GM19395 (cell line): ENCODE data around the gene CACNA1C.

Experiments used
- ATAC-seq: cut with Tn5 transposase; IDR thresholded peaks from one replicate; pipeline ENCODE4 v1.9.1; 2021; ENCODE audit warnings: mild to moderate bottlenecking, moderate library complexity; ENCODE audit not compliant: unreplicated experiment

Gene CACNA1C

DNA sequence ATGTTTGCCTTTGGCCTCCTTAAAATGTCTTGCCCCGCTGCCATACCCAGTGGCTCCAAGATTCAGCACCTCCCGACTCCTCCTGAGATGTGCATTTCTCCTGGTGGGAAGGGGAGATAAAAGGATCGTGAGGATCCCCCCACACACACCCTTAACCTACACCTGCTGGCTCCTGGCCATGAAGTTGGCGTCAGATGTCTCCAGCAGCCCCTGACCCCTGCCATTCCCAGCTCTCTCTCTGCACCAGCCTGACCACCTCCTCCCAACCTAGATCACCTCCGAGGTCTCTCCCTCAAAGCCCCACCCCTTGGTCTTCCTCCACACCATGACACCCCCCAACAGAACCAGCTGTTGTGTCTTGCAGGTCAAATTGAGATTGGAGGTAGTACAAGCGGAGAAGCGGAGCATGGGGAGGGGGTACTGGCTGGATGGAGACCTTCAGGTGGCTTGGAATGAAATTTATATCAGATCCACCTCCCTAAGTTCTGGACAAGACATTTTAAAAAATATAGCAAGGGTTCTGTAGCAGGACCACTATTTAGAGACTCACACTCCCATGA lies 590.9 kb downstream of the CACNA1C start:
- no peak for ATAC-seq

DNA sequence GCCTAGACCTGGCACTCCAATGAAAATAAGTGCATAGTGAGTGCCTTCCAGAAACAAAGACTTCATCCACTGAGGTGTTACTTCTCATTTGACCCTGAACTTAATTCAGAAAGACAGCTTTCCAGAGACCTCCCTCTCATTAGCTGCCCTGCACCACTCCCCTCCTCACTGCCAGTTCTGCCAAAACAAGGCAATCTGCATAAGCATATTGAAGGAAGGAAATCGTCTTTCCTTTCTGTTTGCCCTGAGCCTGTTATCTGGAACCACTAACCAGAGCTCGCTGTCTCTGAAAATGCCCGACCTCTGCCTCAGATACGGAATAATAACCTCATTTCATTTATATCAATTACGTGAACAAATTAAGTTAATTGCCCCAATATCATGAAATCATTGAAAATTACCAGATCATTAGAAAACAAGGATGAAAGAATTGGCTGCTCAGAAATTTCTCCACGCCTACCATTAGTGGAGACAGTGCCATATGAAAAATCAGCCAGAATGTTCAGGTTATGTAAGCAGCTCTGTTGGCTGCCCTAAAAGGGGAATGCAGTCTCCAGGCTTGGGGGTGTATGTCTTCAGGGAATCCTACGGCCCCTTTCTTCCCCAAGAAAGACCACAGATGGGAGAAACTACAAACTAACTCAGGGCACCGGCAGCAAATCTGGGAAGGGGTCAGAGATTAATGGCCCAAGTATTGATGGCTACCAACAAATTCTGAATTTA lies 592.1 kb downstream of the CACNA1C start:
- ATAC-seq: no peak

DNA sequence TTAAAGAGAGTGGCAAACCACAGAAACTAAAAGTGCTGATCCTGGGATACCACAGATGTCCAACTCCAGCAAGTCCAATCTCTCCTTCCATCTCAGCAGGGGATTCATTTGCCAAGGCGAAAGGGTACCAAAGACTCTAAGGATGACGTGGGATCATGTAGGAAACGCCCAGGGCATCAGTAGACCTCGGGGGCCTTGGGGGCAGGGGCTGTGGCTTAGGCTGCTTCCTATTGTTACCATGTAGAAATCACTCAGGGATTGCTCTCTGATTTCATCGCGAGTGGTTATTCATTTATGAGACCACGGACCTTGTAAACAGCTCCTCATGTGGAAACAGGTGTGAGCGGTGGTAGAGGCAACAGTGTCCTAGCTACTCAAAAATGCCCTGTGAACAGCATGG lies 592.7 kb downstream of the CACNA1C start:
- ATAC-seq: no peak

DNA sequence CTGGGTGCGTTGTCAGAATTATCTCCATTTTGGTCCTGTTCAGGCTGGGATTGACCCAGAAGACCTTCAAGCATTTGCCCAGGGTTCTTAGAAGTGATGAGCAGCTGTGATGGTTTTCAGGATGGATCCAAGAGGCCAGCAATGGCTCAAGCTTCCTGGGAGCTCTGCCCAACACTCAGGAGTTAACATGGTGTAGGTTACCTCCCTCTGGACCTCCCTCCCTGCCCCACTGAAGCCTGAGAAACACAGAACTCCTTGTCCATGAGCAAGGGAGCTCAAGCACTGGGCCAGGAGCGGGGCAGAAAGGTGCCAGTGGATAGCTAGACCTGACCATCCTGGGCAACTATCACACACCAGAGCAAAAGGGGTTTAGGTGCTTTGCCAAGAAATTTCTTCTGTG lies 593.6 kb downstream of the CACNA1C start:
- no peak for ATAC-seq

DNA sequence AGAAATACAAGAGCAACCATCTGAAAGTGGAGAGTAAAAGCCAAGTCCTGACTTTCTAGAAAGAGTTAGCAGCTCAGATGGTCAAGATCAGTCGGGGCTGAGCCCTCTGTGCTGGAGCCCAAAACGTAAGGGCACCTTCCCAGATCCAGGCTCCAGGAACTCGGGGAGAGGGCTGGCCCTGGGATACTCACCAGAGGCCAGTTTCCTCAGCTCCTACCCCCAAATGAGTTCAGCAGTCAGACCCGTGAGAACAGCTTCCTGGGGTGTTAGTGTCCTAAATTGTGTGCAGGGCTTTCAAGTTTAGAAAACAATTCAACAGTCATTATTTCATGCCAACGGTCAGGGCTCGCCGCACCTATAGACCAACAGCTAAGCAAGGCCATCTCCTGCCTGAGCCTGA lies 594.4 kb downstream of the CACNA1C start:
- ATAC-seq: no peak

DNA sequence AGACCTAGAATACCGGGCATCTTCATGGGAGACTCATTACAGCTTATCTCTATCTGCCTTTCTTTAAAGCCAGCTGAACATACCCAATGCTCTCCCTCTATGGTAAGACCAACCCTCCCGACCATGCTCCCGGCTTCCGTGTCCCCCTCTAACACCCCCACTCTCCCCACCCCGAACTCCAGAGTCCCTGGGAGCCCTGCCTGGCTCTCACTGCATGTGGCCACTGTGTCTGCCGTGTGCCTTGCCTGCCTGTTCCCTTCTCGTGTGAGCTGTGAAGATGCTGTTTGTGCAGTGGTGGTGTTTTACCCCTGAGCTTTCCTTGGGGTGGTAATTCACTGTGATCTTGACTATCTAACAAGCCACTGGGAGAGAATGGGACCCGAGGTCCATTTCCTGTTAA lies 595.6 kb downstream of the CACNA1C start:
- no peak for ATAC-seq

DNA sequence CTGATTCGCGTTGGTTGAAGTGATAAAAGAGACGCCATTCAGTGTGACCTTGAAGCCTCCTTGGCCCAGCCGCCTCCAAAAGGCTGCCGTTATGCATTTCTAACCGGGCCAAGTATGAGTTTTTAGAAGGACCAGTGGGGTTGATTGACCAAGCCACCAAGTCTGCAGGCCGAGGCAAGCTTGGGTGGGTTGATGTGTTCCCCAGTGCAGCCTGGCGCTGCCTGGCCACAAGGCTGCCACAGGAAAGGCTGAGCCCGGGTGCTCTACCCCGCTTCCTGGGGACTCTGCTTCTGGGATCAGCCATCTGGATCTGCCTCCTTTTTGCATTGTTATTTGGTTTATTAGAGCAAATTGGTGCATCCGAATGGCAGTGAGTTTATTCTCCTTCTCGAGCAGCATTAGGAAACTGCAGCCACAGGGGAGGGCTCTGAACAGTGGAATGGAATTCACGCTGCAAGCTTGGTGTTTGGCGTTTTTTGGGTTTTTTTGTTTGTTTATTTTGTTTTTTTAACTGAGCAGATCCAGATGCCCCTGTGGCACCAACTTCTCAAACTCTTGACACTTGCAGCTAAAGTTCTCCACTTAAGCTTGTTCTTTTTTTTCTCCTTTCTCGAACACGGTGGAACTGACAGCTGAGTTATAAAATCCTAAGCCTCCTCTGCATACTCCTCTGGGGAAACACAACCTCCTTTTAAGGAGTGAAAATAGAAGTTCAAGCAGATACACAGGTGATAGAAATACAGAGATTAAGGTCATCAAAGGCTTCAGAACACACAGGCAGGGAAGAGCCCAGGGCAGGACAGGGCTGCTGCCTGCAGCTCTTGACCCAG lies 596.6 kb downstream of the CACNA1C start:
- ATAC-seq: no peak

DNA sequence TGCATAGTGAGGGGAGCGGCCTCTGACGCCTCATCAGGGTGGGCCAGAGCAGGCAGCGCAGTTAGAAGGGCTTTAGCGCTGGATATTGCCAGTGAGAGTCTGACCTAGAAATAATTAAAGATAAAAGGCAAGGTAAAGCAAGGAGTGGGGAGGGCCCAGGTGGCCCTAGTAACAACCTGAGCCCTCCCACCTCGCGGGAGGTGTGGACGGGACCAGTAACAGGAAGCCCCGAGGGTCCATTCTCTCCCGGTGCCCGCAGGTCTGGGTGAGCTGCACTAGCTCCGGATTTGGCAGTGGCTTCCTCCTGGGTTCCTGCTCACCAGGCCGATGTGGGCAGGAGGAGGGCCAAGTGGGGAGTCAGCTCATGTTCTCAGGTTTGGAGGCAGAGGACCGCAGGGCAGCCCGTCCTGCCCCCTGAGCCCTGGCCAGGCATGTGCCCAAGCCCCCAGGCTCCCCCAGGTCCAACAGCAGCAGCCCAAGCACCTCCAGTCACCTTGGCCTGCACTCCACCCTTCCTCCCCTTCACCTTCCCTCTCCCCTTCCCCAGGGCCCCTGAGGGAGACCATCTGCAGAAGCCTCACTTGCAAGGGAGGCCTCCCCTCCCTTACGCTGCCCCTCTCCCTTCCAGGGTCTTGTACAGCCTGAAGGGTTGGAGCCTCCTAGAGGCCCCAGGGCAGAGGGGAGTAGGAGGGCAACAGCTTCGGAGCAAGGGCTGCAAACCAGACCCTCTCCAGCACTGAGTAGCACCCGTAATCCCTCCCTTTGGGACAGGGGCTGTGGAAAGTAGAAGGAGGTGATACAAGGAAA lies 597.7 kb downstream of the CACNA1C start:
- ATAC-seq: no peak

DNA sequence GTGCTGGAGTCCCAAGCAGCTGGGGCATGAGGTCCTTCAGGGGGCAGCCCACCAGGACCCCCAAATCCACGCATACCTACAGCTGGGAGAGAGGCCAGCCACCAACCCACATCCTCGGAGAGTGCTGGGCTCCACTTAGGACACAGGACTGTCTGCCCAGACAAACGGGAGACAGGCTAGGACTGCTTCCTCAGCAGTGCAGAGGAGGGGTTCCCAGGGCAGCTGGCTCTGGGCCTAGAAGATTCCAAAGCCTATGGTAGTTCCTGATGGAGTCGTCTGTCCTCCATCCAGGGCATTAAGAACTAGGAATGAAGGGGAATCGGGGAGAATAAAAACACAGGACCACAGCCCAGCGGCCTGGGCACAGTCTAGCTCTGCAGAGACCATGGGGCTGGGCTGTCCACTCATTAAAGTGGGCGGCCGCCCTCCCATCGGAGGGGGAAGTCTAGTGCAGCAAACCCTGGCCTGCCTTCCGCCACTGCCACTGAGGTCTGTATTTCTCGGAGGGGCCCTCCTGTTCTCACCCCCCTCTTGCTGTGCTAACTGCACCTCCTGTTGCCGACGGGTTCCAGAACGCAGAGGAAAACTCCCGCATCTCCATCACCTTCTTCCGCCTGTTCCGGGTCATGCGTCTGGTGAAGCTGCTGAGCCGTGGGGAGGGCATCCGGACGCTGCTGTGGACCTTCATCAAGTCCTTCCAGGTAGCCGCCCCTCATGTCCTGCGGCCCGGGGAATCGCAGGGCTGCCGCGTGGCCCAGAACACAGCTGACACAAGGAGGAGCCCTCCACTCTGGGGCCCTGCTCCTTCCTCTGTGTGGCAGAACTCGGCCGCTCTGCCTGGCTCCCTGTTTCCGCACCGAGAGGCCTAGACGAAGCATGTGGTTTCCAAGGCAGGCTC lies 598.5 kb downstream of the CACNA1C start:
- ATAC-seq: no peak

DNA sequence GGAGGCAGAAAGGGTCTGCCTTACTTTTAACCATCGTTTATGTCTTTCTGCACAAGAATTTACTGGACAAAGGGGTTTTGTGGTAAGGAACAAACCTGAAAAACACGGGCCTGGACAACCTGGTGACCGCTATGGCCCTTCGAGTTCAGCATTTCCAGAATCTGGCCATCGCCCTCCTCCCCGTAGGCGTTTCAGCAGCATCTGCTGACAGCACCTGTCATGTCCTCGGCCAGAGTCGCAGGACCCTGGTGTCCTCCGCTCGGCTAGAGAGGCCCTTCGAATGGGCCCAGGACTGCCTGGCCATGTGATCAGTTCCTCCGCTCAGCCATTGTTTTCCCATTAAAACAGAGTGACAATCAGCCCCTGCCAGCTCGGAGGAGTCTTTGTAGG lies 599.2 kb downstream of the CACNA1C start:
- ATAC-seq: no peak

DNA sequence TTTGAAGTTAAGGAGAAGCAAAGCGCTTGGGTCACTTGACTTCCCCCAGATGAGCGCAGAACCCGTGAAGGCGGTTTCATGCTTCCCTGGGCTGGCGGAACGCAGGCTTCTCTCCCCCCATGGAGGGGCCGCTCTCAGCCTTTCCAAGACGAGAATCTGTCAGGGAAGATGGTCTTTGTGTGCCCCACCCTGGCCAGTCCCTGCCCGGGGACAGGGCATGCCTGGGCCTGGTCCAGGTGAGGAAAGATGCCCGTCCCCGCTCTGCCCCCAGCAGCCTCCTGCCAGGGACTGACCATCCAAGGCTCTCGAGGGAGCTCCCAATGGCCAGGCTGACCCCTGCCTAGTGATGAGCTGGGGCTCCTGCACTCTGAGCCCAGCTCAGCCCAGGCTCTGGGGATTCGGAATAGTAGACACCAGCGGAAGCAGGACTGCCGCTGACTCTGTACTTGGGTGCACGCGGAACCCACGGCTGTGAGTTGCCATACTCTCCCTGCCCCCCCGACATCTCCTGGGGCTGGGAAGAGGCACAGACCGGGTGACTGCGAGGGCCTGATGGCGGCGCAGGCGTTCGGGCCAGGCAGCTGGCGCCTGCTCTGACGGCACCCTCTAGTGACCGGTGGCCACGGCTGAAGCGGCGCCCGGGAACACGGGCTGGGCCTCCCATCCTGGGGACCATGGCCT lies 599.8 kb downstream of the CACNA1C start:
- no peak for ATAC-seq

DNA sequence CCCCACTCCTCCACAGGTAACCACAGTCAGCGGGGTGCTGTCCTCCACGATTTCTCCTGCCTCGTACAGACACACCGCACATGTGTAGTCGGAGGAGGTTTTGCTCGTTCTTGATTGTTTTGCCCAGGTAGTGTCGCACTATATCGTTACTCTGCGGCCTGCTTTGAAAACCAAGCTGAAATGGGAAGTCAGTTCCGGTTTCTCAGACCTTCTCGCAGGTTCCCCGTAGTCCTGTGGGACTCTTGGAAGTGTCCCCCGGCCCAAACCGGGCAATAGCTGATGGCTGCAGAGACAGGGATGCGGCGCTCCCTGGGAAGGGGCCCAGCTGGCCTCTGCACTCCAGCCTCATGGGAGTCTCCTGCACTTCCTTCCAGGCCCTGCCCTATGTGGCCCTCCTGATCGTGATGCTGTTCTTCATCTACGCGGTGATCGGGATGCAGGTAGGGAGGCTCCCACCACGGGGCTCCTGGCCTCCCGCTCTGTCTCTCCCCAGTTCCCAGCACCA lies 600.7 kb downstream of the CACNA1C start:
- ATAC-seq: no peak

DNA sequence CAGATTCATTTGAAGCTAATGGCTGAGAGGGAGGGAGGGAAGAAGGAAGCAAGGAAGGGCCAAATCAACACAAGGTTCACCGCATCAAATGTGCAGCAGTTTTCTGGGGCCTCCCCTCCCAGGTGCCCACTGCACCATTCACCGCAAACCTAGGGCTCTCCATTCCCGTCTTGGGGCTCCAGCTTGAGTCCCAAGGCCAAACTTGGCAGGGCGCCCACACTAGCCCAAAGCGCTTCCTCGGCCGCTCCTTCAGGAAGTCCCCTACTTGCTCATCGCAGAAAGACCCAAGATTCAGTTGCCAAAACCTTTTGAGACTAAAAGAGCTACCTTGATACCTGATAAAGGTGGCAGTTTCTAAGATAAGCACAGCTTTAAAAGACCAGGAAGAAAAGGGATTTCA lies 601.5 kb downstream of the CACNA1C start:
- no peak for ATAC-seq

DNA sequence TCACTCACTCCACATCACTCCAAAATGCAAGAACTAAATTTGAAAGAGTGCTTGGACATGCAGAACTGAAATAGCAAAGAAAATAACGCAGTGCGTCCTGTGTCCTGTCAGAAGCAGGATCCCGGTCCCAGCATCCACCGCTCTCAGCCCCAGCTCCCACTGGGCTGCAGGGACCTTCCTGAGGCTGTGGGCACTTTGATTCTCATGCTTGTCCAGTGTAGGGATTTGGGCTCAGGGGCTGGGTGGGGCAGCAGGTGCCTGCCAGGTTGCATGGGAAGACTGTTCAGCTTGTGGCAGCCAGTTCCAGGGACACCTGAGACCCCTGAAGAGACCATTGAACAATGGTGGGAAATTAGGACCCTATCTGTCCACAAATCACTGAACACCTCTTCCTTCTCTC lies 602.0 kb downstream of the CACNA1C start:
- ATAC-seq: no peak

DNA sequence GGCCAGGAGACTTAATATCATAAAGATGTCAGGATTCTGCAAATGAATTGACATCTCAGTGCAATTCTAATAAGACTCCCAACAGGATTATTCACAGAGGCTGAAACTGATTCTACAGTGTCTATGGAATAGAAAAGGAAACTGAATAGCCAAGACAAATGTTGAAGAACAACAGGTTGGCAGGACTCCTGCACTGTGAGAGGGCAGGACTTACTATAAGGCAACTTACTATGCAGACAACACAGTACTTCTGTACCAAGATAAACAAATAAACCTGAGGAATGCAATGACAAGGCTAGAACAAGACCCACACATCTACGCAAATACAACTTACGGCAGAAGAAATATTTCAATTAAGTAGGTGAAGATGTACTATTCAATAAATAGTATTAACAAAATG lies 609.7 kb downstream of the CACNA1C start:
- ATAC-seq: no peak

DNA sequence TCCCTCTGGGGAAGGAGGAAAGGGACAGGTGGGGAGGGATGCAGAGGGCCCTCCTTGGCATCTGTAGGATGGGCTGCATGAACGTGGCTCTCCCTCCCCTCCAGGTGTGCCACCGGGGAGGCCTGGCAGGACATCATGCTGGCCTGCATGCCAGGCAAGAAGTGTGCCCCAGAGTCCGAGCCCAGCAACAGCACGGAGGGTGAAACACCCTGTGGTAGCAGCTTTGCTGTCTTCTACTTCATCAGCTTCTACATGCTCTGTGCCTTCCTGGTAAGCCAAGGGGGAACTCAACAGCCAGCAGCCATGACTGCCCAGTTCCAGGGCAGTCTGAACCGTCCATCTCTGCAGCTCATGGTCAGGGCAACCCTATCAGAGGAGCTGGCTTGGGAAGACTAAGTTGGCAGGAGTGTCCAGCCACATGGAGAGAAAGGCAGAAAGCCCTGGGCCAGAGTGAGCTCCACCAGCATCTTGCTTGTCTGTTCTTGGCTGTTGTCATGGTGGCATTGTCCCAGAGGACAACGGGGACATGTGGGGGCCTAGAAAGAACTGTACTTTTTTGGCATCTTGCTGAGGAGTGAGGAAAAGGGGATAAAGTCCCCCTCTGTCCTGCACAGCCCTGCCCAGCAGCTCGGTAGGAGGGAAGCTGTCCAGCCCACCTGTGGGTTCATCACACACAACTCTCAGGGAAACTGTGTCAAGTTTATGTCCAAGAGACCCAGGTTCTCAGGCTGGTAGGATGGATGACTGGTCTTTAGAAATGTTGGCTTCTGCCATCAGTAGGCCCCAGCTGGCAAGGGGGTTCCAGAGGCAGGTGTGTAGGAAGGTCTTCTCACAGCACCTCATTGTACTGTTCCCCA lies 612.2 kb downstream of the CACNA1C start:
- ATAC-seq: no peak

DNA sequence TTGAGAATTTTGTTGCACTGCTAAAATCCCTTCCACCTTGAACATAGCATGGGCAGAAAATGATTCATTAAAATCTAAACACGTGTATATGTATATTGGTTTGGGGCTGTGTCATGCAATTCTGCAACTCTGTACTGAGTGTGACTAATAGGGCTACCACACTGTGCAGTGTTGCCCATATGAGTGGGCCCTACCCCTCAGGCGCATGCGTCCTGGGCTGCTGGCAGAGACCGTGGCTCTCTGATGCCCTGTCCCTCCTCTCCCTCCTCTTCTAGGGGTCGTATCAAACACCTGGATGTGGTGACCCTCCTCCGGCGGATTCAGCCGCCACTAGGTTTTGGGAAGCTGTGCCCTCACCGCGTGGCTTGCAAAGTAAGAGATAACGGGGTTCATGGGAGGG lies 613.6 kb downstream of the CACNA1C start:
- ATAC-seq: no peak

DNA sequence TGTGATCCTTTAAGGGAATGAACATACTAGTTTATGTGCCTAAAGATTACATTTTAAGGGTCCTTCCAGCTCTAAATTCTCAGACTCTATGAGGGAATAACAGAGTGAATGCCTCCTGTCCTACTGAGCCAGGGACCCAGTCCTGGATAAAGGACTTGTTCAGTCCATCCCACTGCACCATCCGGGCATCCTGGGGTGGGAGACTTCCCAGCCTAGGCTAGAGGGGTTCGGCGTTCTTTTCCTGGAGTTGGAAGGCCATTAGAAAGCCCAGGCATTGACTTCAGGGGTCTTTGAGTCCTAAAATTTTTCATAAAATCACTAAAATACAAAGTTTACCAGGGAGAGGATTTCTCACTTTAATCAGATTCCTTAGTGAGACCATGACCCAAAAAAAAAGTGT lies 614.1 kb downstream of the CACNA1C start:
- ATAC-seq: no peak
